ENCODE measurements around the gene MYL5.
A peak's percentile ranks its signal among the peaks of the same experiment; 100 is the strongest.
"Not testable (repeated sequence)": the region's sequence is repeated elsewhere in the genome, so short reads cannot be mapped to it uniquely, and the experiment has no call there.

The MYL5 gene

DNA sequence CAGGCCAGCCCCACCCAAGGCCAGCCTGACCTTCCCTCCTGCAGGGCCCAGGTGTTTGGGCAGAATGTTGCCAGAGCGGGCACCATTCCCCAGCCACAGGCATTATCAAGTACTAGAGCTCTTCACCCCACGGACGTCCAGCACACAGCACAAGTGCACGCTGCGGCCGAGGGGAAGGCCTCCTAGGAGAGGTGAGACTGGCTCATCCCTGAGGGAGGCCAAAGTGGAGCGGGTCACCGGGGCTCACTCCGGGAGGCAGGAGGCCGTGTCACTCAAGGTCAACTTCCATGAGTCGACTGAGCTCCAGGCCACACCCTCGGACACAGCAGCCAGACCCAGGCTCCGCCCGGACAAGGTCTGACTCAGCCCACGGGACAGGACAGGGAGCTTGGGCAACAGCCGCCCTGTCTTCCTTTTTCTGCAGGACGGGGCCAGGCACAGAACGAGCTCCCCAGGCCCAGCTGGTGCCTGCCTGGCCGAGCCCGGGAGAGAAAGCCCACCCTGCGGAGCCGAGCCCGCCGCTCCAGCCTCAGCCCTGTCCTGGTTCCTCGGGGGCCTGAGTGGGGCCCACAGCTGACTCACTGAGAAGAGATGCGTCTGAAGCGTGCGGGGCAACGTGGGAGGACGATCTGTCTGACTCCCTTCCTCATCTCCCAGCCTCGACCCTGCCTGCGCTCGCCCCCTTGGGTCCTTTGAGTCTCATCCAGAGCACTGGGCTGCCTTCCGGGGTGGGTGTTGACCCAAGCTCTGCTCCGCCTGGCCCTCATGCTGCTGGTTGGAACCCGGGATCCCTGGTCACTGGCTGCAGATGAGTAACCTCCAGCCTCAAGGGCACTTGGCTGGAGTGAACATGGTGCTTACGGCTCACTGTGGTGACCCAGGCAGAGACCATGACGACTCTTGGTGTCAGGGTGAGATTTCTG, 13.0 kb downstream of the MYL5 start:
- DNase-seq: no peak

DNA sequence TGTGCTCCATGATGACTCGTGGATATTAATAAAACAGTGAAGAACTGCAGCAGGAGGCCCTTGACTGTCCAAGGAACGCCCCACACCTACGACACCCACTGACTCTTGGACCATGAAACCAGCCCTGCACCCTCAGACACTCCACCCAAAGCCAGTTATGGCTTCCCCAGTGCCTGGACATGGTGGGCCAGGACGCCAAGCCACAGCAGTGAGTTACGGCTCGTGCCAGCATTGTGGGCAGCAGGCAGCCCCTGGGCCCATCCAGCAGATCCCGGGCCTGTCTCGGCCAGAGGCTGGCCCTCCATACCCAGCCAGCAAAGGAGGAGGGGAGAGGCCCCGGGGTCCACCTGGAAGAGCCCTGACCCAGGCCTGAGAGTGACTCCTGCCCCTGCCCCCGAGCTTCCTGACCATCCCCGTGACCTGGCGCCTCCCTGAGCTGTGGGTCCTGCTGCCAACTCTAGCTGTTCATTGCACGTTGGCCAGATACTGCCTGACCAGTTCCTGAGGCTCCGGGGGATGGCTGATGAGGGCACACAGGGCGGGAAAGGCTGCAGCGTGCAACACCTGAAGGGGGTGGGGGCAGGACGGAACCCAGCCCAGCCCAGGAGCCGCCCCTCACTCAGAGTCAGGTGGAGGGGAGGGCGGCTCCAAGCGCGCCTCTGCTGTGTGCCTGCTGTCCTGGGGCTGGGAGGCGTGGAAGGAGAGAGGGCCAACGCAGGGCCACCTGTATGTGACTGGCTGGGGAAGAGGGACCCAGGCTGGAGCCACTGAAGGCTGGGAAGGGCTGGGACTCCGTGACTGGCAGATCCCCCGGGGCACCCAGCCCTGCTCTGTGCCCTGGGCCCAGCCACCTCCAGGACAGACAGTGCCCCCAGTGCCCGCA, 13.9 kb downstream of the MYL5 start:
- no peak for DNase-seq

DNA sequence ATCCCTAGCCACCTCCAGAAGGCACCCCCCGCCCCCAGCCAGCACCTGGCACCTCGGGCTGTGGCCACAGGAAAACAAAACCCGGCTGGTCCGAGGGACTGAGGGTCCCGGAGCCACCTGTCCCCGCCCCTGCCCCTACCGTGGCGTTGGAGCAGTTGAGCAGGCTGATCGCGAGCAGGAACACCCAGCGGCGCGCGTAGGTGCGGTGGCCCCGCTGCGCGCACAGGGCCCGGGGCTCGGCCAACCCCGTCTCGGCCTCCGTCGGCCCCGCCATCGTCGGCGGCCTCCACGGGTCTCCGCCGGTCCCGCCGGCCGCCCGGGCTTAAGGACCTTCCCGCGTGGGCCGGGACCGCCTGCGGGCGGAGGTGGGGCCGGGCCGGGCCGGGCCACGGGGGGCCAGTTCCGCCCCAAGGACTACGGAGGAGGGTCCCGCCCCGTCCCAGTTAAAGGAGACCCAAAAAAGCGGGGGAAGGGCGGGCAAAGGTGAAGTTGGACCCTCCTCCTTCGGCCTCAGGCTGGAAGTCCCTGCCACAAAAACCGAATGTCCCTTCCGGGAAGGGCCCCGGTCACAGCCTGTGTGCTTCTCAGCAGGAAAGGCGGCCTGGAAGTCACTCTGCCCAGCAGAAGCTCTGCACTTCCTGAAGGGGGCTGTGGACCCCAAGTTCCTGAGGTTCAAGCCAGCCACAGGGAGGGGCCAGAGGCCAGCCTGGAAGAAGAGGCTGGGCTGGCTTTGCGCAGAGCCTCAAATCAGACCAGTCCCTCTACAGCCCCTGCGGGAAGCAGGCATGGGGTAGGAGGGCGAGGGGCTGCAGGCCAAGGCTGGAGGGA, 14.7 kb downstream of the MYL5 start, which contains the start of gene SLC49A3:
TSS of gene SLC49A3 (minus strand) at position 298 of the 828 bp plus-strand sequence. CDS start at position 274, 24 bp downstream.
- DNase-seq: no peak

DNA sequence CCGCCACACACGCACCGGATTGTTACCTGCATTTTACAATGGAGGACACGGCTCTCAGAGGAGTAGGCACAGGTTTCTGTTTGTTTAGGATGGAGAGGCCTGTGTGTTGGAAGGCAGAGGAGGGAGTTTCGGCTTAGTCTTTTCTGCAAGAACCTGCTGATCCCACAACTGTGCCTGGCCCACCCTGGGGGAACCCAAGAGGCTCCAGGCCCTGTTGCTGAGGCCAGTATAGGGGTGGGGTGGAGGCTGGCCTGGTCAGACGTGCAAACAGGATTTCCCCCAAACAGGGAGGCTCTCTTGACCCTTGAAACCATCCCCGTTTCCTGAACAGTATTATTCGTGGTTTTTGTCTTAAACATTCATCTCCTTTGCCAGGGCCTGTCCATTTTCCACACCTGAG, 15.4 kb downstream of the MYL5 start:
- DNase-seq: no peak

DNA sequence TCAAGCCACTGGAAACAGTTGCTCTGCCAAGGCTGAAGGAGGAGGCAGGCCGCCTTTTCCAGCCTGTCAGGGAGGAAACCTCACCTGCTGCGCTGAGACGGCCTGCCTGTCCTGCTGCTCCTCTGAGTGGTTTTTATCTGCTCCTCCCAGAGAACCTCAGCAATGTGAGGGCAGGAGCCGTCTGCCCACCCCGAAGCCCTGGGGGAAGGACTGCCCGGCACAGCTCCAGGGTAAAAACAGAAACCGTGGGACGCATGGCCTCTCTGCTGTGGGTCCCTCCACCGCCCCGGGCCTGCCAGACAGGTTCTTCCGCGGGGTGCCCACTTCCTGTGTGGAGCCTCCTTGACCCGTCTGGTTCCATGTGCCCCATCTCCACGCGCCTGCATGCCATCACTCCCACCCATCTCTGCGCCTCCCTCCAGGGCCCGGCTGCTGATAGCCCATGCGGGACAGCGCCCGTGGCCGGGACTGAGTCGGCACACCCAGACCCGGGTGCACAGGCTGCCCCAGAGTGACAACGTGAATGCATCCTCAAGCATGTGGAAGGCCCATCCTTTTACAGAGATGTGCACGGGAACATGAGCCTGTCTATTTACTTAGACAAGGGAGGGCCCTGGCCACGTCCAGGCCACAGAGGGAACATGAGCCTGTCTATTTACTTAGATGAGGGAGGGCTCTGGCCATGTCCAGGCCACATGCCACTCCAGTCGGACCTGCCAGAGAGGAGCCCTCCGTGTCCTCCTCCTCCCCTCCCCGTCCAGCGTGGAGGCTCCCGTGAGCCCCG, 18.6 kb downstream of the MYL5 start:
- DNase-seq: no peak

DNA sequence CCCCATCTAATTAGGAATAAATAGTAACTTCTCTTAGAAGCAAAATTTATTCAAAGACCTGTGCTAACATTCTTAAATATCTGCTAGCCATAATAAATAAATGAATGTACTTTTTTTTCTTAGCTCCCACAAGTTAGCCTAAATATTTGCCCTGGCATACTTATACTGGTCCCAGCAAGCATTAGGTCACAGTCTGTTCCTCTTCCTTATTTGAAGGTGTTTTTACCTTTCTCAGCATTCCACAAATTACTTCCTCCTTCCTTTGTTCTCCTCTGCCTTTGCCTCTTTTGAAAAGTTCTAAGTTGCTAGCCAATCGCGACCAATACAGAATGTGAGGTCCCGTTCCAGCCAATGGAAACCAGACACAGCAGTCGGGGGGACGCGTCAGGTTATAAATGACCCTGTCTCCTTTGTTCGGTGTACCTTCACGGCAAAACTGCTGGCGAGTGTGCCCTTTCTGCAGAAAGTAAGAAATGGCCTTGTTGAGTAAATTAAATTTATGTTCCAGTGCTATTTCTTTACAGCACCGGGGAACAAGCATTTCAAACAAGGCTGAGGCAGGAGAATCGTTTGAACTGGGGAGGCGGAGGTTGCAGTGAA, 20.1 kb downstream of the MYL5 start:
- DNase-seq: not testable (repeated sequence)

DNA sequence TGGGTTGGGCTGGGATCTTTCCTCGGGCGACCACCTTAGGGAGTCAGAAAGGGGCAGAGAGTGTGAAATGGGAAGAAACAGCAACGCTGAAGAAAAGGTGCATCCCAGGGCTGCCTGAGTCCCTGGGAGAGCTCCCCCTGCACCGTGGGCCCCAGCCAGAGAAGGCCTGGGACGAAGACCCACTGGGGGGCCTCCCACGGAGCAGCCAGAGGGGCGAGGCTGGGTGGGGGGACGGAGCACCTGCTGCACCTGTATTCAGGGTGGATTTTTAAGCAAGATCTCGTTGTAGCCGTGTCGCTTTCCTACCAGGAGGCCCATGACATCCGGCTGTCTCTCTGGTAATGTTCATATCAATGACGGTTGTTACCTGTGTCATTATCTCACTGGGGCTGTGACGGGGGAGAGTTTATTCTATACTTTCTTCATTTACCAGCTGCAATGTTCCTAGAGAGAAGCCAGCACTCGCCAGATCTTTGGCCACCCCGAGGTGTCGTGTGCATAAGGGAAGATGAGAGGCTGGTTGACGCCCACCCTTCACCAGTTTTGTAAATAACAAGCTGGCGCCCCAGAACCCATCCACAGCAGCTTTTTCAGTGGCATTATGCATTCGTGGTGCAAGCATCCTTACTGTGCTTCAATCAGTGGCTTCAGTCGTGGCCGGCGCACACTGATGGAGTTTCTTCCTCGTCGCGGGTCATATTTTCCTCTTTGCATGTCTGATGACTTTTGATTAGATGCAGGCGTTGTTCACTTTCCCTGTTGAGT, 25.7 kb downstream of the MYL5 start:
- no peak for DNase-seq

DNA sequence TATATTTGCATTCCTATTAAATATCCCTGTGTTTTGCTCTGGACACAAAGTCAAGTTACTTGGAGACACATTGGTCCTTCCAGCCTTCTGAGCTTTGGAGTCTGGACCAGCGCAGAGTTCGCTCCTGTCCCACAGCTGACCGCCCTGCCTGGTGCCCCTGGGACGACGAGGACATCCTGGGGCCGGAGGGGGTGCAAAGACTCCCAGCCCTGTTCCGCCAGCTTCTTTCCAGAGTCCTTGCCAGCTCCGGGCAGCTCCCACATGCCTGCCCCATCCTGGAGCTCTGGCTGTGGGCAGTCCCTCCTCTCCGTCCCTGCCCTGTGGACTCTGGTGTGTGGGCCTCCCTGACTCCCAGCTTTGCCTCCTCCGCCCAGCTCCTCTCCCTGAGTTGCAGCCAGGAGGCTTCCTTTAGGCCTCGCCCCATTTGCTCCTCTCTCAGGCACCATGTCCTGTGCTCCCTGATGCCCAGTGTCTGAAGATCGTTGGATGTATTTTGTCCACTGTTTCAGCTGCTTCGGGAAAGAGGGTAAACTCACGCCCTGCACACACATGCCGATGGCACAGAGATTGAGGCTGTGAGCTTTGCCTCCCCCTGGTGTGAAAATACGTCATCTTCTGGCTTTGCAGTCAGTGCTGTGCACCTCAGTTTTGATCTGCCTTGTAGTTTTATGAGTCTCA, 26.4 kb downstream of the MYL5 start:
- no peak for DNase-seq

DNA sequence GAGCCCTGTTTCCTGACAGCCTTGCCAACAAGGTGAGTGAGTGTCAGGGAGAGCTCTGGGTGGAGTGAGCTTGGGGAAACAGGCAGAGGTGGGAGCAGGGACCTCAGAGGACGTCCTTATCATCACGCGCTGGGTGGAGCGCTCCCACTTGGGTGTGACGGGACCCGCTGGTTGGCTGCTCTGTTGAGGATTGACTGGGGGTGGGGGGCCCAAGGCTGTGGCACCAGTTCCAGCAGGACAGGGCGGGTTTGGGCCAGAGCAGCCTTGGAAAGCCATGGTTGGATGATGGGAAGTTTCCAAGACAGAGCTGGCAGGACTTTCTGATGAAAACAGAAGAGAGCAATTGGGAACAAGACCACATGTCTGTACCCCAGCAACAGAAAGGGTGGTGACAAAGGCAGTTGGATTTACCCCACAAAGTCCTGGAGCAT, 28.3 kb downstream of the MYL5 start:
- DNase-seq: no peak

DNA sequence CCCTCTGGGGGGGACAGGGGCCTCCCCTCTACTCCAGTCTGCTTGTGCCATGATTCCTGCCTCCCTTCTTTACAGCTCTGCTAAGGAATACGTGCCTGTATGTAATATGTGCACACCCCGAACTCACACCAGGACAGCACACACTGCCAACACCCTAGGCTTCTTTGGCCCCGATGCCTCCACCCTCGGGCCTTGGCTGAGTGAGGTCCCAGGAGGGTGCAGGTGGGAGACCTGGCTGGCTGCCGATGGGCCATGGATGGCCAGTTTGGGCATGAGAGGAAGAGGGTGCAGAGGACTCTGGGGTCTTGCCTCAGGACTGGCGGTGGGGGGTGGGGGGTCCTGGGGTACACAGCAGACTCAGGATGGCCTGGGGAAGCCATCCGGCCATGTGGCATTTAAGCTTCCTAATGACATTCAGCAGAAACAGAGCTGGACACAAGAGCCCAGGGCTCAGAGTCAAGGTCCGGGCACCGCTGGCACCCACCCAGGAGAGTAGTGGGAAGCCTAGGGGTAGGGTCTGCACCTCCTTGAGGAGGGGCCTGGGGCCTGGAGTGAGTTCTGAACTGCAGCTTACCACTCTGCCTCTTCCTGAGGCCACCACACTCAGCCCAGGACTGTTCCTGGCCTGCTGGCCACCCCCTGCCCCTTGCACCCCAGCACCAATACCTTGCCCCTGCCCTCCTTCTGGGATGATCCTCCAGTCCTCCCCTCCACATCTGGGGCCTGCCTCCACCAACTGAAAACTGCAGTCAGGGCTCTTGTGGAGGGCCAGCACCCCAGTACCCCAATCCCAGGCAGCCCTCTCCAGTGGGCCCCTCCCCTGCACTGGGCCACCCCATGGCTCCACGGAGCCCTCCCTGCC, 29.2 kb downstream of the MYL5 start:
- no peak for DNase-seq

DNA sequence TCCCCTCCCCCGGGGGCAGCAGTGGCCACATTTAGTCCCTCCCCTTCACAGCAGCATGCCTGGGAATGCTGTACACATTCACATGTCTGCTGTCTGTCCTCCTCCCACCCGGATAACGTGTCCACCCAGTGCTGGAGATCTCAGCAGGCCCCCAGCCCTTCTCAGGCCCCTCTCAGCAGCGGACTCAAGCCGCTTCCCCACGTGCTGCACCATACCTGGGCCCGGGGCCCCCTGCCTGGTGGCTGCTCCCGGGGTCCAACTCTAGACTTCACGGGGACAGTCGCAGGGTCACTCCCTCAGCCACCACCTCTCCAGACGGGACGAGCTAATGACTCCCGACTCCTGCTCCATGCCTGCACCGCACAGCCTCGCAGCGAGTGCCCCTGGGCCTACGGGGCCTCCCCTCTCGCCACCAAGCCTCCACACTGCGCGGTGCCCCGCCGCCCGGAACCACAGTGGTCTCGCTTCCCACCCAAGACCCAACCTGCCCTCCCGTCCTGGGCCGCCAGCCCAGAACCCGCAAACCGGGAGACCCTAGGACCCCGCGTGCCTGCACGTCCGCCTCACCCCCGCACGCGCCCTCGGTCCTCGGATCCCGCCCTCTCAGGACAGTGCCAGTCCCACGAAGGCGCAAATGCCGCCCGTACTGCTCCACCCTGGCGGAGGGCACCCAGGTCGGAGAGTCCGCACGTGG, 30.0 kb downstream of the MYL5 start:
- no peak for DNase-seq

DNA sequence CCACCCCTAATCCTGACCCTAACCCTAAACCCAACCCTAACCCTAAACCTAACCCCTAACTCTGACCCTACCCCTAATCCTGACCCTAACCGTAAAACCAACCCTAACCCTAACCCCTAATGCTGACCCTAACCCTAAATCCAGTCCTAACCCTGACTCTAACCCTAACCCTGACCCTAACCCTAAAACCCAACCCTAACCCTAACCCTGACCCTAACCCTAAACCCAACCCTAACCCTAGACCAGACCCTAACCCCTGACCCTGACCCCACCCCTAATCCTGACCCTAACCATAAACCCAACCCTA, 30.6 kb downstream of the MYL5 start:
- DNase-seq: no peak

DNA sequence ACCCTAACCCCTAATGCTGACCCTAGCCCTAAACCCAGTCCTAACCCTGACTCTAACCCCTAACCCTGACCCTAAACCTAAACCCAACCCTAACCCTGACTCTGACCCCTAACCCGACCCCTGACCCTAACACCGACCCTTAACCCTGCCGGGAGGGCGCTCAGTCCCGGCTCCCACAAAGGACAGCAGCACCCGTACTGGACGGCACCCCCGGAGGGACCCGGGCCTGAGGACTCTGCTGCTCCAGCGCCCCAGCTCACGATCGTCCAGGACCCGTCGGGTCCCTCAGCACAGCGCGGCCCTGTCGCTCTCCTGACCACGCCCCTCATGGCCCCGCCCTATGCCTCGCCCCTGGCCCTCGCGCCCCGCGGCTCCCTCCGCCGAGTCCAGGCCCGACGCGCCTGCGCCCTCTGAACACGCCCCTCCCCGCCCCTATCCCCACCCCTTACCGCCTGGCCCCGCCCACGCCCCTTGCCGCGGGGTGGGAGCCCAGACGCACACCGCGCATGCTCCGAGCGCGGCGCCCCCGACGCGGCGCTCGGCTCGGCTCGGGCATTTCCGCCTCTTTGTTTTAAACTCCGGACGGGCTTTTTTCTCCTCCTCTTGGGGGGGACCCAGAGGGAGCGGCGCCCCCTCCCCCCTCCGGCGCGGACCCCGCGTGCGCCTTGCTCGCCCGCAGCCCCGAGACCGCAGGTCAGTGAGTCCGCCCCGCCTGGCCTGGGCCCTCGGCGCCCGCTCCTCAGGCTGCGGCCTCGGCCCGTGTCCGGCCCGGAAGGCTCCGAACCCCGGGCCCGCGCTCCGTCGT, 31.1 kb downstream of the MYL5 start, which contains the start of gene PCGF3:
TSS of gene PCGF3 (plus strand) at position 555 of the 805 bp plus-strand sequence. CDS start 27,849 bp downstream, outside the sequence.
- DNase-seq: peak; percentile 96

DNA sequence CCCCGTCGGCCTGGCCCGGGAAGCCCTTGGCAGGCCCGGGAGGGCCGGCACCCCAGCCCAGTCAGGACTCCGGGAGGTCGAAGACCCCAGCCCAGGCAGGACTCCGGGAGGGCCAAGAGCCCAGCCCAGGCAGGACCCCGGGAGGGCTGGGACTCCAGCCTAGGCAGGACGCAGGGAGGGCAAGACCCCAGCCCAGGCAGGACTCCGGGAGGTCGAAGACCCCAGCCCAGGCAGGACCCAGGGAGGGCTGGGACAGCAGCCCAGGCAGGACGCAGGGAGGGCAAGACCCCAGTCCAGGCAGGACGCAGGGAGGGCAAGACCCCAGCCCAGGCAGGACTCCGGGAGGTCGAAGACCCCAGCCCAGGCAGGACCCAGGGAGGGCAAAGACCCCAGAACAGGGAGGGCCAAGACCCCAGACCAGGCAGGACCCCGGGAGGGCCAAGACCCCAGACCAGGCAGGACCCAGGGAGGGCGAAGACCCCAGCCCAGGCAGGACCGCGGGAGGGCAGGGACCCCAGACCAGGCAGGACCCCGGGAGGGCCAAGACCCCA, 31.8 kb downstream of the MYL5 start:
- DNase-seq: not testable (repeated sequence)

DNA sequence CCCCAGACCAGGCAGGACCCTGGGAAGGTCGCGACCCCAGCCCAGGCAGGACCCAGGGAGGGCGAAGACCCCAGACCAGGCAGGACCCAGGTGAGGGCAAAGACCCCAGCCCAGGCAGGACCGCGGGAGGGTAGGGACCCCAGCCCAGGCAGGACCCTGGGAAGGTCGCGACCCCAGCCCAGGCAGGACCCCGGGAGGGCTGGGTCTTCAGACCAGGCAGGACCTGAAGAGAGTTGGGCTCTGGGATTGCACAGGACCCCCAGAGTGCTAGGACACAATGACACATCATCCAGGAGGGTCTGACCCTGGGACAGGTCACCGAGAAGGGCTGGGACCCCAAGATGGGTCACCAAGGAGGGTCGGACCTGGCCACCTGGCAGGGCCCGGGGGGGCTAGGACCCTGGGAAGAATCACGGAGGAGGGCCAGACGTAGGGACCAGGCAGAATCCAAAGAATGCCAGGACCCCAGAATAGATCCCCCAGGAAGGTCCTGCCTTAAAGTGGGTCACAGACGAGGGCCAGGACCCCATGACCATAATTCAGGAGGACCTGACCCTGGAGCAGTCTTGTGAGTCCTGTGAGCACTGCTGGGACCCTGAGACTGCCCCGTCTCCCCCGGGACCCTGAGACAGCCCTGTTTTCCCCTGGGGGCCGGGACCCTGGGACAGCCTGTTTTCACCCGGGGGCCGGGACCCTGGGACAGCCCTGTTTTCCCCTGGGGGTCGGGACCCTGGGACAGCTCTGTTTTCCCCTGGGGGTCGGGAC, 32.7 kb downstream of the MYL5 start:
- DNase-seq: no peak

DNA sequence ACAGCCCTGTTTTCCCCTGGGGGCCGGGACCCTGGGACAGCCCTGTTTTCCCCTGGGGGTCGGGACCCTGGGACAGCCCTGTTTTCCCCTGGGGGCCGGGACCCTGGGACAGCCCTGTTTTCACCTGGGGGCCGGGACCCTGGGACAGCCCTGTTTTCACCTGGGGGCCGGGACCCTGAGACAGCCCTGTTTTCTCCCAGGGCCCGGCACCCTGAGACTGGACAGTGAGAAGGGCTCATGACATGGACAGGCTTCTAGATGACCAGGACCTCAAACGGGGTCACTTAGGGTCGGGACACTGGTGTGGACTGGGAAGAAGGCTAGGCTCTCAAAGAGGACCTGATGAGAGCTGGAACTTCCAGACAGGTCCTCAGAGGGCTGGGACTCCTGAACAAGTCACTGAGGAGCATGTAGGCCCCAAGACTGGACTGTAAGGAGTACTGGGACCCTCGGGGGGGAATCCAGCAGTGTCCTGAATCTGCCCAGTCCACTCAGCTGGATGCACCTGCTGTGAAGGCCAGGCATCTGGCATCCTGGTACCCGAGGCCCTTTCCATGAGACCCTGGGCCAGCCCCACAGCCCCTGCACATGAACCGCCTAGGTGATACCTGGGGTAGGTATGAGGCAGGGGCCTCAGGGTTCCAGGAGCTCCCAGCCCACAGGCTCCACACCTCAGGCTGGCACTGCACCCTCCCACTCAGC, 33.7 kb downstream of the MYL5 start:
- no peak for DNase-seq

Data from activated CD4-positive, alpha-beta T cell treated with anti-CD3 and anti-CD28 coated beads for 1 hour (primary cell).